K562 (cell line): ENCODE measurements around the gene POLR1D. TPM values are rescaled to one million over a fixed set of nuclear protein-coding genes. Genes with fewer than 3 reads are reported as not detected.

ENCODE experiments used
- ETV6 ChIP-seq, 3 experiments: fragments of 150-350 bp in 1 of 3; sonication (generic) in 1 of 3; formaldehyde crosslinking in 1 of 3; IDR thresholded peaks; 2 replicates each; pipeline versions ENCODE4 v1.6.1 to v1.8.0; 2014 to 2022; ENCODE audit warnings: borderline replicate concordance in 2 of 3, low read depth in 2 of 3, antibody characterized with exemption in 1 of 3, low read length in 1 of 3, mild to moderate bottlenecking in 1 of 3, missing genetic modification reagents in 1 of 3
- SRSF7 ChIP-seq: fragments of 200-400 bp; formaldehyde crosslinking; optimal IDR thresholded peaks from 2 replicates; pipeline ENCODE3; 2017; ENCODE audit warnings: mild to moderate bottlenecking, low read depth, low read length
- polyA plus RNA-seq, 8 experiments: library from polyadenylated mRNA; depleted of rRNA in 4 of 8; stranded (reverse) in 5 of 8; unstranded in 3 of 8; fragments of >200 nt; fragmentation: Nextera tagmentation in 2 of 8; fragmentation: Illumina TruSeq in 1 of 8; extraction: Ambion mirVana in 2 of 8; extraction: Trizol in 1 of 8; gene quantifications; 2 replicates each; pipeline versions ENCODE4 v1.2.1 to v1.2.3, GENCODE V29; 2011 to 2014; ENCODE audit warnings: inconsistent platforms in 1 of 8, missing spikeins in 1 of 8
- total RNA-seq, 7 experiments: library from RNA; depleted of rRNA in 6 of 7; stranded (reverse); fragments of >200 nt in 6 of 7; fragmentation: Illumina TruSeq in 2 of 7; extraction: Trizol in 2 of 7; gene quantifications; 2 replicates each; pipeline versions ENCODE4 v1.2.1 to v1.2.3, GENCODE V29; 2011 to 2021; ENCODE audit warnings: low replicate concordance in 1 of 7
- TF ChIP-seq, protein P1 (sequence below): fragments of 200-600 bp; sonication (generic); IDR thresholded peaks from one replicate; pipeline ENCODE4 v1.6.1; 2012; ENCODE audit warnings: mild to moderate bottlenecking, low read depth, low read length, inconsistent platforms
- TF ChIP-seq, protein P2 (sequence below): fragments of 250-450 bp; sonication (Bioruptor Pico); IDR thresholded peaks from 2 replicates; pipeline ENCODE4 v1.9.0; 2021; ENCODE audit warnings: mild to moderate bottlenecking, inconsistent platforms

Gene POLR1D
- total and polyA plus RNA-seq, 9 of the 15 experiments (the other 6 are each of a cell fraction or from before 2014, with no cell fraction given): 107 to 188 (median 145) TPM

DNA sequence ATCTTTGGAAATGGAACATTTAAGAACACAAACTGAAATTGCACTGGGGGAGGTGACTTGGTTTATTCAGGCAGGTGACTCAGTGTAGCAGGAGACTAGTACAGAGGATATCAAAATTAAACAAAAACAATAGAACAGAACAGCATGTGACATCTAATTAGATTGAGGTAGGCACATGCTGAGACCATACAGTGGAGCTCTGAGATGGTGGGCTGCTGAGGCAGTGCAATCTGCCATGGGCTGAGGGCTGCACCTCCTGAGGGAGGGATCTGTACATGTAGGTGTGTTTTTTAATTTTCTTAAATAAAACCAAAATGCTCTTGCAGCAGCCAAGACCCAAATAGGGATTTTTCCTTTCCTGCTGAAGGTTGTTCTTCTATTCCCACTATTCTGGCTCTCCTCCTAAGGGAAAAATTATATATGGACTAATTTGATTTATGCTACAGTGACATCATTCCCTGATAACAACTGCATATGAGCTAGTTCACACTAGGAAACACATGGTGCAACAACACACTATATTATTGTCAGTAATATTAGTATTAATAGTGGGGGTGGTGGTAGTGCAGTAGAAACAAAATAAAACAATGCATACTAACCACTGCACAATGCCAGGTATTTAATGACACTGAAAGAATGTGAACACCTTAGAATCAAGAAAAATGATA is 49.3 kb upstream of the POLR1D start (continued):
- TF ChIP-seq, protein P1, sequence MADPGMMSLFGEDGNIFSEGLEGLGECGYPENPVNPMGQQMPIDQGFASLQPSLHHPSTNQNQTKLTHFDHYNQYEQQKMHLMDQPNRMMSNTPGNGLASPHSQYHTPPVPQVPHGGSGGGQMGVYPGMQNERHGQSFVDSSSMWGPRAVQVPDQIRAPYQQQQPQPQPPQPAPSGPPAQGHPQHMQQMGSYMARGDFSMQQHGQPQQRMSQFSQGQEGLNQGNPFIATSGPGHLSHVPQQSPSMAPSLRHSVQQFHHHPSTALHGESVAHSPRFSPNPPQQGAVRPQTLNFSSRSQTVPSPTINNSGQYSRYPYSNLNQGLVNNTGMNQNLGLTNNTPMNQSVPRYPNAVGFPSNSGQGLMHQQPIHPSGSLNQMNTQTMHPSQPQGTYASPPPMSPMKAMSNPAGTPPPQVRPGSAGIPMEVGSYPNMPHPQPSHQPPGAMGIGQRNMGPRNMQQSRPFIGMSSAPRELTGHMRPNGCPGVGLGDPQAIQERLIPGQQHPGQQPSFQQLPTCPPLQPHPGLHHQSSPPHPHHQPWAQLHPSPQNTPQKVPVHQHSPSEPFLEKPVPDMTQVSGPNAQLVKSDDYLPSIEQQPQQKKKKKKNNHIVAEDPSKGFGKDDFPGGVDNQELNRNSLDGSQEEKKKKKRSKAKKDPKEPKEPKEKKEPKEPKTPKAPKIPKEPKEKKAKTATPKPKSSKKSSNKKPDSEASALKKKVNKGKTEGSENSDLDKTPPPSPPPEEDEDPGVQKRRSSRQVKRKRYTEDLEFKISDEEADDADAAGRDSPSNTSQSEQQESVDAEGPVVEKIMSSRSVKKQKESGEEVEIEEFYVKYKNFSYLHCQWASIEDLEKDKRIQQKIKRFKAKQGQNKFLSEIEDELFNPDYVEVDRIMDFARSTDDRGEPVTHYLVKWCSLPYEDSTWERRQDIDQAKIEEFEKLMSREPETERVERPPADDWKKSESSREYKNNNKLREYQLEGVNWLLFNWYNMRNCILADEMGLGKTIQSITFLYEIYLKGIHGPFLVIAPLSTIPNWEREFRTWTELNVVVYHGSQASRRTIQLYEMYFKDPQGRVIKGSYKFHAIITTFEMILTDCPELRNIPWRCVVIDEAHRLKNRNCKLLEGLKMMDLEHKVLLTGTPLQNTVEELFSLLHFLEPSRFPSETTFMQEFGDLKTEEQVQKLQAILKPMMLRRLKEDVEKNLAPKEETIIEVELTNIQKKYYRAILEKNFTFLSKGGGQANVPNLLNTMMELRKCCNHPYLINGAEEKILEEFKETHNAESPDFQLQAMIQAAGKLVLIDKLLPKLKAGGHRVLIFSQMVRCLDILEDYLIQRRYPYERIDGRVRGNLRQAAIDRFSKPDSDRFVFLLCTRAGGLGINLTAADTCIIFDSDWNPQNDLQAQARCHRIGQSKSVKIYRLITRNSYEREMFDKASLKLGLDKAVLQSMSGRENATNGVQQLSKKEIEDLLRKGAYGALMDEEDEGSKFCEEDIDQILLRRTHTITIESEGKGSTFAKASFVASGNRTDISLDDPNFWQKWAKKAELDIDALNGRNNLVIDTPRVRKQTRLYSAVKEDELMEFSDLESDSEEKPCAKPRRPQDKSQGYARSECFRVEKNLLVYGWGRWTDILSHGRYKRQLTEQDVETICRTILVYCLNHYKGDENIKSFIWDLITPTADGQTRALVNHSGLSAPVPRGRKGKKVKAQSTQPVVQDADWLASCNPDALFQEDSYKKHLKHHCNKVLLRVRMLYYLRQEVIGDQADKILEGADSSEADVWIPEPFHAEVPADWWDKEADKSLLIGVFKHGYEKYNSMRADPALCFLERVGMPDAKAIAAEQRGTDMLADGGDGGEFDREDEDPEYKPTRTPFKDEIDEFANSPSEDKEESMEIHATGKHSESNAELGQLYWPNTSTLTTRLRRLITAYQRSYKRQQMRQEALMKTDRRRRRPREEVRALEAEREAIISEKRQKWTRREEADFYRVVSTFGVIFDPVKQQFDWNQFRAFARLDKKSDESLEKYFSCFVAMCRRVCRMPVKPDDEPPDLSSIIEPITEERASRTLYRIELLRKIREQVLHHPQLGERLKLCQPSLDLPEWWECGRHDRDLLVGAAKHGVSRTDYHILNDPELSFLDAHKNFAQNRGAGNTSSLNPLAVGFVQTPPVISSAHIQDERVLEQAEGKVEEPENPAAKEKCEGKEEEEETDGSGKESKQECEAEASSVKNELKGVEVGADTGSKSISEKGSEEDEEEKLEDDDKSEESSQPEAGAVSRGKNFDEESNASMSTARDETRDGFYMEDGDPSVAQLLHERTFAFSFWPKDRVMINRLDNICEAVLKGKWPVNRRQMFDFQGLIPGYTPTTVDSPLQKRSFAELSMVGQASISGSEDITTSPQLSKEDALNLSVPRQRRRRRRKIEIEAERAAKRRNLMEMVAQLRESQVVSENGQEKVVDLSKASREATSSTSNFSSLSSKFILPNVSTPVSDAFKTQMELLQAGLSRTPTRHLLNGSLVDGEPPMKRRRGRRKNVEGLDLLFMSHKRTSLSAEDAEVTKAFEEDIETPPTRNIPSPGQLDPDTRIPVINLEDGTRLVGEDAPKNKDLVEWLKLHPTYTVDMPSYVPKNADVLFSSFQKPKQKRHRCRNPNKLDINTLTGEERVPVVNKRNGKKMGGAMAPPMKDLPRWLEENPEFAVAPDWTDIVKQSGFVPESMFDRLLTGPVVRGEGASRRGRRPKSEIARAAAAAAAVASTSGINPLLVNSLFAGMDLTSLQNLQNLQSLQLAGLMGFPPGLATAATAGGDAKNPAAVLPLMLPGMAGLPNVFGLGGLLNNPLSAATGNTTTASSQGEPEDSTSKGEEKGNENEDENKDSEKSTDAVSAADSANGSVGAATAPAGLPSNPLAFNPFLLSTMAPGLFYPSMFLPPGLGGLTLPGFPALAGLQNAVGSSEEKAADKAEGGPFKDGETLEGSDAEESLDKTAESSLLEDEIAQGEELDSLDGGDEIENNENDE: no peak
- TF ChIP-seq SRSF7 (no peak), ETV6 (IDR thresholded peaks at IDR 0.05; ENCODE audit: borderline replicate concordance in 1 of 2, low read depth in 2 of 2, low read length in 1 of 2) (no peak), ETV6 (CRISPR knock-in tag; IDR thresholded peaks at IDR 0.05; ENCODE audit: borderline replicate concordance) (no peak)
- TF ChIP-seq, protein P2, sequence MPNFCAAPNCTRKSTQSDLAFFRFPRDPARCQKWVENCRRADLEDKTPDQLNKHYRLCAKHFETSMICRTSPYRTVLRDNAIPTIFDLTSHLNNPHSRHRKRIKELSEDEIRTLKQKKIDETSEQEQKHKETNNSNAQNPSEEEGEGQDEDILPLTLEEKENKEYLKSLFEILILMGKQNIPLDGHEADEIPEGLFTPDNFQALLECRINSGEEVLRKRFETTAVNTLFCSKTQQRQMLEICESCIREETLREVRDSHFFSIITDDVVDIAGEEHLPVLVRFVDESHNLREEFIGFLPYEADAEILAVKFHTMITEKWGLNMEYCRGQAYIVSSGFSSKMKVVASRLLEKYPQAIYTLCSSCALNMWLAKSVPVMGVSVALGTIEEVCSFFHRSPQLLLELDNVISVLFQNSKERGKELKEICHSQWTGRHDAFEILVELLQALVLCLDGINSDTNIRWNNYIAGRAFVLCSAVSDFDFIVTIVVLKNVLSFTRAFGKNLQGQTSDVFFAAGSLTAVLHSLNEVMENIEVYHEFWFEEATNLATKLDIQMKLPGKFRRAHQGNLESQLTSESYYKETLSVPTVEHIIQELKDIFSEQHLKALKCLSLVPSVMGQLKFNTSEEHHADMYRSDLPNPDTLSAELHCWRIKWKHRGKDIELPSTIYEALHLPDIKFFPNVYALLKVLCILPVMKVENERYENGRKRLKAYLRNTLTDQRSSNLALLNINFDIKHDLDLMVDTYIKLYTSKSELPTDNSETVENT (CRISPR knock-in tag): no peak
